ENCODE measurements around the gene B9D1.

DNA sequence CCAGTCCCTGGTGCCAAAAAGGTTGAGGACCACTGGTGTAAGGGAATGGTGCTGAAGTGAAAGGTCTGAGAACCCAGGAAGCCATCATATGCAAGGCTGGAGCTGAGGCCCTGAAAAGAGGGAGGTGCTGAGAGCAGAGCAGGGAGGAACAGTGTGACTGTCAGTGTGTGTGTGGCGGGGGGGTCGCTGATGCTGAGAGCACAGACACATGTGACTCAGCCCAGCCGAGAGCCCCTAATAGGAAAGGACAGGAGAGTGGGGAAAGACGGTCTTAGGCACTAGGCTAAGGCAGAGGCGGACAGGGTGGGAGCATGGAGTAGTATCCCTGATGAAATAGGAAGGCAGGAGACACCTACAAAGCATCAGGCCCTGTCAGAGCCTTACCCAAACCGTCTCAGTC is 1.2 kb downstream of the B9D1 start:
- no peak for TF ChIP-seq EZH2 (IDR thresholded peaks at IDR 0.05; ENCODE audit: borderline replicate concordance)
- TF ChIP-seq, protein P1, sequence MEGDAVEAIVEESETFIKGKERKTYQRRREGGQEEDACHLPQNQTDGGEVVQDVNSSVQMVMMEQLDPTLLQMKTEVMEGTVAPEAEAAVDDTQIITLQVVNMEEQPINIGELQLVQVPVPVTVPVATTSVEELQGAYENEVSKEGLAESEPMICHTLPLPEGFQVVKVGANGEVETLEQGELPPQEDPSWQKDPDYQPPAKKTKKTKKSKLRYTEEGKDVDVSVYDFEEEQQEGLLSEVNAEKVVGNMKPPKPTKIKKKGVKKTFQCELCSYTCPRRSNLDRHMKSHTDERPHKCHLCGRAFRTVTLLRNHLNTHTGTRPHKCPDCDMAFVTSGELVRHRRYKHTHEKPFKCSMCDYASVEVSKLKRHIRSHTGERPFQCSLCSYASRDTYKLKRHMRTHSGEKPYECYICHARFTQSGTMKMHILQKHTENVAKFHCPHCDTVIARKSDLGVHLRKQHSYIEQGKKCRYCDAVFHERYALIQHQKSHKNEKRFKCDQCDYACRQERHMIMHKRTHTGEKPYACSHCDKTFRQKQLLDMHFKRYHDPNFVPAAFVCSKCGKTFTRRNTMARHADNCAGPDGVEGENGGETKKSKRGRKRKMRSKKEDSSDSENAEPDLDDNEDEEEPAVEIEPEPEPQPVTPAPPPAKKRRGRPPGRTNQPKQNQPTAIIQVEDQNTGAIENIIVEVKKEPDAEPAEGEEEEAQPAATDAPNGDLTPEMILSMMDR (IDR thresholded peaks at IDR 0.05; ENCODE audit: poor library complexity), result no peak
